HCT116 (cell line): ENCODE results near the gene C19orf25. TPM values are rescaled to one million over a fixed set of nuclear protein-coding genes. Genes with fewer than 3 reads are reported as not detected.

Experiments
- ATAC-seq: fragments of 200-7000 bp; cut with Tn5 transposase; 2 replicates; pipeline ENCODE4 v1.9.1; 2020; ENCODE audit warnings: mild to moderate bottlenecking, moderate library complexity
- BruUV-seq: library from RNA; stranded (reverse); fragments of 400-500 nt; replicated peaks from 2 replicates; lab custom pipeline; 2021; lab: Mats Ljungman, UMichigan
- CTCF ChIA-PET: fragments of 300-600 bp; sonication (Branson Sonifier 250); formaldehyde crosslinking; loops from one replicate; lab custom pipeline; 2021; ENCODE audit warnings: antibody characterized with exemption; lab: Charles Lee
- POLR2A ChIA-PET: fragments of 300-600, 350-600 bp; sonication (Branson Sonifier 250); formaldehyde crosslinking; loops from one replicate; lab custom pipeline; 2021; ENCODE audit warnings: antibody characterized with exemption; lab: Charles Lee
- RAD21 ChIA-PET, 2 experiments: fragments of 300-600 bp; sonication (Branson Sonifier 250); formaldehyde crosslinking; loops; one replicate each; lab custom pipeline; 2023; ENCODE audit warnings: low total read pairs in 2 of 2; ENCODE audit not compliant: uncharacterized antibody in 2 of 2, unreplicated experiment in 2 of 2, low non-redundant PET in 1 of 2; lab: Charles Lee
- DNase-seq: peaks from one replicate; pipeline ENCODE4 v3.0.0-alpha.2; 2010; ENCODE audit warnings: low read depth, low spot score
- H2AFZ ChIP-seq: fragments of 200-600 bp; shearing (Covaris generic), sonication (generic); 2 replicates; pipeline ENCODE4 v1.6.1; 2017; ENCODE audit warnings: low read depth, mixed run types, mixed read lengths, antibody characterized with exemption, low read length; ENCODE audit not compliant: poor library complexity, severe bottlenecking
- H3K27ac ChIP-seq: 2 replicates; pipeline ENCODE4 v1.5.1; 2012; ENCODE audit warnings: low read depth, low read length
- H3K27me3 ChIP-seq: fragments of 200-600 bp; sonication (generic); 2 replicates; pipeline ENCODE4 v1.6.1; 2016; ENCODE audit warnings: mixed run types, low read length, mixed read lengths; ENCODE audit not compliant: insufficient read depth
- H3K36me3 ChIP-seq, 2 experiments: fragments of 200-500 bp in 1 of 2; fragments of 200-600 bp in 1 of 2; sonication (Bioruptor generic) in 1 of 2; sonication (generic) in 1 of 2; 2 replicates each; pipeline versions ENCODE4 v1.5.1 to v1.6.1; 2014 to 2016; ENCODE audit warnings: low read length in 2 of 2, inconsistent platforms in 1 of 2, mixed read lengths in 1 of 2, mixed run types in 1 of 2; ENCODE audit not compliant: insufficient read depth in 2 of 2, control insufficient read depth in 1 of 2
- H3K4me1 ChIP-seq, 2 experiments: fragments of 200-600 bp in 1 of 2; sonication (generic) in 1 of 2; 2 replicates each; pipeline versions ENCODE4 v1.5.1 to v1.6.1; 2012 to 2017; ENCODE audit warnings: low read length in 2 of 2, inconsistent platforms in 1 of 2, mild to moderate bottlenecking in 1 of 2, mixed read lengths in 1 of 2, mixed run types in 1 of 2, moderate library complexity in 1 of 2; ENCODE audit not compliant: insufficient read depth in 2 of 2, control insufficient read depth in 1 of 2
- H3K4me2 ChIP-seq: fragments of 200-600 bp; sonication (generic); 2 replicates; pipeline ENCODE4 v1.6.1; 2017; ENCODE audit warnings: mixed run types, low read length, mixed read lengths
- H3K4me3 ChIP-seq, 2 experiments: fragments of 200-600 bp in 1 of 2; sonication (generic) in 1 of 2; replicated peaks in 1 of 2; 2 replicates each; pipeline ENCODE4 v1.5.1; 2011 to 2016; ENCODE audit warnings: low read length in 2 of 2, control low read depth in 1 of 2, low read depth in 1 of 2, mild to moderate bottlenecking in 1 of 2, mixed read lengths in 1 of 2, mixed run types in 1 of 2
- H3K79me2 ChIP-seq: fragments of 200-600 bp; sonication (generic); 2 replicates; pipeline ENCODE4 v1.6.1; 2017; ENCODE audit warnings: mild to moderate bottlenecking, mixed run types, low read length, moderate library complexity, mixed read lengths; ENCODE audit not compliant: insufficient read depth
- H3K9ac ChIP-seq: fragments of 200-600 bp; sonication (generic); 2 replicates; pipeline ENCODE4 v1.6.1; 2016; ENCODE audit warnings: low read length, mixed read lengths
- H3K9me2 ChIP-seq: fragments of 200-600 bp; sonication (generic), shearing (Covaris generic); 2 replicates; pipeline ENCODE4 v1.6.1; 2017; ENCODE audit warnings: mixed run types, mild to moderate bottlenecking, moderate library complexity; ENCODE audit not compliant: insufficient read depth
- H3K9me3 ChIP-seq, 2 experiments: fragments of 200-500 bp in 1 of 2; fragments of 200-600 bp in 1 of 2; sonication (Bioruptor generic) in 1 of 2; sonication (generic) in 1 of 2; 2 replicates each; pipeline ENCODE4 v1.6.1; 2014 to 2017; ENCODE audit warnings: low read length in 2 of 2, mixed read lengths in 2 of 2, inconsistent platforms in 1 of 2, low read depth in 1 of 2, mild to moderate bottlenecking in 1 of 2, mixed run types in 1 of 2, moderate library complexity in 1 of 2; ENCODE audit not compliant: control insufficient read depth in 1 of 2, insufficient read depth in 1 of 2
- H4K20me1 ChIP-seq: fragments of 200-600 bp; sonication (generic), shearing (Covaris generic); 2 replicates; pipeline ENCODE4 v1.6.1; 2017; ENCODE audit warnings: mixed run types, mild to moderate bottlenecking, moderate library complexity; ENCODE audit not compliant: insufficient read depth
- CBX3 ChIP-seq: IDR thresholded peaks from 2 replicates; pipeline ENCODE4 v1.6.1; 2012; ENCODE audit warnings: low read depth
- CEBPB ChIP-seq: IDR thresholded peaks from 2 replicates; pipeline ENCODE4 v1.6.1; 2012; ENCODE audit warnings: low read depth
- EGR1 ChIP-seq: IDR thresholded peaks from 2 replicates; pipeline ENCODE4 v1.6.1; 2012; ENCODE audit warnings: low read depth
- ELF1 ChIP-seq: IDR thresholded peaks from 2 replicates; pipeline ENCODE4 v1.6.1; 2012; ENCODE audit warnings: low read depth, borderline replicate concordance
- EZH2 ChIP-seq: fragments of 200-600 bp; sonication (generic); IDR thresholded peaks from 2 replicates; pipeline ENCODE4 v1.6.1; 2017; ENCODE audit warnings: antibody characterized with exemption, mixed run types
- EZH2phosphoT487 ChIP-seq: fragments of 200-600 bp; IDR thresholded peaks from 2 replicates; pipeline ENCODE4 v1.6.1; 2018; ENCODE audit warnings: antibody characterized with exemption, borderline replicate concordance
- FOSL1 ChIP-seq: IDR thresholded peaks from 2 replicates; pipeline ENCODE4 v1.6.1; 2012; ENCODE audit warnings: low read depth
- MAX ChIP-seq: IDR thresholded peaks from 2 replicates; pipeline ENCODE4 v1.6.1; 2012
- POLR2A ChIP-seq: IDR thresholded peaks from 2 replicates; pipeline ENCODE4 v1.7.0; 2011; ENCODE audit warnings: borderline replicate concordance; ENCODE audit not compliant: insufficient read depth, insufficient read length; ENCODE audit errors: extremely low read depth
- POLR2AphosphoS5 ChIP-seq: IDR thresholded peaks from 2 replicates; pipeline ENCODE4 v1.6.1; 2011; ENCODE audit warnings: mild to moderate bottlenecking, low read depth, low read length, moderate library complexity
- RAD21 ChIP-seq: IDR thresholded peaks from 2 replicates; pipeline ENCODE4 v1.6.1; 2012; ENCODE audit warnings: low read depth, mild to moderate bottlenecking
- SP1 ChIP-seq: IDR thresholded peaks from 2 replicates; pipeline ENCODE4 v1.6.1; 2012; ENCODE audit warnings: low read depth
- SRF ChIP-seq: IDR thresholded peaks from 2 replicates; pipeline ENCODE4 v1.6.1; 2012; ENCODE audit warnings: low read depth
- TCF7L2 ChIP-seq: IDR thresholded peaks from 2 replicates; pipeline ENCODE4 v1.7.0; 2011; ENCODE audit warnings: borderline replicate concordance, inconsistent platforms; ENCODE audit not compliant: insufficient read depth, insufficient read length; ENCODE audit errors: extremely low read depth
- YY1 ChIP-seq: IDR thresholded peaks from 2 replicates; pipeline ENCODE4 v1.6.1; 2011; ENCODE audit warnings: low read length, low read depth, moderate library complexity, mild to moderate bottlenecking; ENCODE audit not compliant: insufficient replicate concordance; ENCODE audit errors: extremely low read depth
- ZFX ChIP-seq: fragments of 450-650 bp; IDR thresholded peaks from 2 replicates; pipeline ENCODE4 v1.6.1; 2017
- ZNF274 ChIP-seq: fragments of 200-500 bp; sonication (Bioruptor generic); IDR thresholded peaks from 2 replicates; pipeline ENCODE4 v1.6.1; 2014; ENCODE audit warnings: mild to moderate bottlenecking, low read depth, low read length, inconsistent platforms
- intact Hi-C: fragments of 100-400 bp; cut with micrococcal nuclease; formaldehyde crosslinking; loops from 2 replicates; pipeline ENCODE4 v1.10.0; 2022
- total RNA-seq: library from RNA; stranded (reverse); gene quantifications from one replicate; pipeline ENCODE4 v1.2.1, GENCODE V29; 2021; ENCODE audit not compliant: unreplicated experiment
- TF ChIP-seq, protein P1 (sequence below), 3 experiments: fragments of 200-600 bp in 1 of 3; sonication (generic) in 1 of 3; IDR thresholded peaks in 2 of 3; conservative IDR thresholded peaks in 1 of 3; 2 replicates each; pipeline ENCODE4 v1.5.1; 2012 to 2017; ENCODE audit warnings: low read depth in 2 of 3, low read length in 2 of 3, antibody characterized with exemption in 1 of 3, borderline replicate concordance in 1 of 3, control low read depth in 1 of 3, mild to moderate bottlenecking in 1 of 3, mixed read lengths in 1 of 3, mixed run types in 1 of 3, moderate library complexity in 1 of 3; ENCODE audit not compliant: insufficient read depth in 1 of 3
- TF ChIP-seq, protein P2 (sequence below): IDR thresholded peaks from 2 replicates; pipeline ENCODE4 v1.6.1; 2011; ENCODE audit warnings: mild to moderate bottlenecking, low read length, moderate library complexity; ENCODE audit not compliant: insufficient replicate concordance; ENCODE audit errors: extremely low read depth
- TF ChIP-seq, protein P3 (sequence below): IDR thresholded peaks from 2 replicates; pipeline ENCODE4 v1.6.1; 2012; ENCODE audit warnings: low read depth

C19orf25 gene
- total RNA-seq, 1 experiment from 2014 or later = 48.8 TPM

DNA sequence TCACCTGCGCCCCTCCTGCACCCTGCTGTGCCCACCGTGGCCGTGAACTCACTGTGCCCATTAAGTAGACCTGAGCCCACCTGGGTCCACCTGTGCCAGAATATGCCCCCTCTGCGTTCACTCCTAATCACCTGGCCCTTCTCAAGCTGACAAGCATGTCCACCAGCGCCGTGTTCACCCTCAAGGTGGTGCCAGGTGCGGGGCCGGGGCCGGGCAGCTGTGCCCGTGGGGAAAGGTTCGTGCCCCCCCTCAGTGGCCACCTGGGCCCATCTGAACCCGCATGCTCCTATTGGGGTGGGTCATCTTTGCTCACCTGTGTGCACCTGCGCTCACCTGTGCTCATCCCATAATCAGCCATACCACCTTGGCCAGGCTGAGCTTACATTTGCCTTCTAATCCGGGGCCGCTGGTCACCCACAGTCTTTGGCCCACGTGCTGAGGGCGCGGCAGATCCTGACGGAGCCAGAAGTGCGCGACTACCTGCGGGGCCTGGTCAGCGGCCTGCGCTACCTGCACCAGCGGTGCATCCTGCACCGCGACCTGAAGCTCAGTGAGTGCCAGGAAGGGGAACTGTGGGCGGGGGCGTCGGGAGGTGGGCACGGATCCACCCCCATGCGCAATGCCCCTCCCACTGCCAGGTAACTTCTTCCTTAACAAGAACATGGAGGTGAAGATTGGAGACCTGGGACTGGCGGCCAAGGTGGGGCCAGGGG is 47.2 kb upstream of the C19orf25 start:
- Histone ChIP-seq H4K20me1 (no peaks in the 10 kb centered on the region), H2AFZ (no peak overlapping the region), H3K4me1 (no peaks in the 10 kb centered on the region), H3K36me3 (no peaks in the 10 kb centered on the region), H3K9ac (no peak overlapping the region), H3K27ac (no peak overlapping the region), H3K79me2 (no peaks in the 10 kb centered on the region), H3K9me3 (no peaks in the 10 kb centered on the region), H3K4me2 (no peak overlapping the region), H3K27me3 (no peaks in the 10 kb centered on the region), H3K9me2 (no peaks in the 10 kb centered on the region), H3K4me3 (no peak overlapping the region)
- no peak for ATAC-seq
- DNase-seq = no peak
- ChIA-PET POLR2A (no interaction called here), CTCF (no interaction called here), RAD21 (no interaction called here)
- no TSS peak for BruUV-seq
- TF ChIP-seq, protein P1, sequence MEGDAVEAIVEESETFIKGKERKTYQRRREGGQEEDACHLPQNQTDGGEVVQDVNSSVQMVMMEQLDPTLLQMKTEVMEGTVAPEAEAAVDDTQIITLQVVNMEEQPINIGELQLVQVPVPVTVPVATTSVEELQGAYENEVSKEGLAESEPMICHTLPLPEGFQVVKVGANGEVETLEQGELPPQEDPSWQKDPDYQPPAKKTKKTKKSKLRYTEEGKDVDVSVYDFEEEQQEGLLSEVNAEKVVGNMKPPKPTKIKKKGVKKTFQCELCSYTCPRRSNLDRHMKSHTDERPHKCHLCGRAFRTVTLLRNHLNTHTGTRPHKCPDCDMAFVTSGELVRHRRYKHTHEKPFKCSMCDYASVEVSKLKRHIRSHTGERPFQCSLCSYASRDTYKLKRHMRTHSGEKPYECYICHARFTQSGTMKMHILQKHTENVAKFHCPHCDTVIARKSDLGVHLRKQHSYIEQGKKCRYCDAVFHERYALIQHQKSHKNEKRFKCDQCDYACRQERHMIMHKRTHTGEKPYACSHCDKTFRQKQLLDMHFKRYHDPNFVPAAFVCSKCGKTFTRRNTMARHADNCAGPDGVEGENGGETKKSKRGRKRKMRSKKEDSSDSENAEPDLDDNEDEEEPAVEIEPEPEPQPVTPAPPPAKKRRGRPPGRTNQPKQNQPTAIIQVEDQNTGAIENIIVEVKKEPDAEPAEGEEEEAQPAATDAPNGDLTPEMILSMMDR (IDR thresholded peaks at IDR 0.05 in 2 of 3, conservative IDR thresholded peaks at IDR 0.05 in 1 of 3; ENCODE audit: borderline replicate concordance in 1 of 3, insufficient read depth in 1 of 3, low read depth in 2 of 3, low read length in 2 of 3) = no peak
- TF ChIP-seq YY1 (no peak), EZH2phosphoT487 (no peak), ELF1 (no peak), EGR1 (no peak), POLR2AphosphoS5 (no peak), RAD21 (no peak), SRF (no peak), SP1 (no peak), EZH2 (no peak), CEBPB (no peak), POLR2A (no peak), ZNF274 (no peak), MAX (no peak), ZFX (no peak), FOSL1 (no peak), CBX3 (no peak), TCF7L2 (no peak)
- TF ChIP-seq, protein P2, sequence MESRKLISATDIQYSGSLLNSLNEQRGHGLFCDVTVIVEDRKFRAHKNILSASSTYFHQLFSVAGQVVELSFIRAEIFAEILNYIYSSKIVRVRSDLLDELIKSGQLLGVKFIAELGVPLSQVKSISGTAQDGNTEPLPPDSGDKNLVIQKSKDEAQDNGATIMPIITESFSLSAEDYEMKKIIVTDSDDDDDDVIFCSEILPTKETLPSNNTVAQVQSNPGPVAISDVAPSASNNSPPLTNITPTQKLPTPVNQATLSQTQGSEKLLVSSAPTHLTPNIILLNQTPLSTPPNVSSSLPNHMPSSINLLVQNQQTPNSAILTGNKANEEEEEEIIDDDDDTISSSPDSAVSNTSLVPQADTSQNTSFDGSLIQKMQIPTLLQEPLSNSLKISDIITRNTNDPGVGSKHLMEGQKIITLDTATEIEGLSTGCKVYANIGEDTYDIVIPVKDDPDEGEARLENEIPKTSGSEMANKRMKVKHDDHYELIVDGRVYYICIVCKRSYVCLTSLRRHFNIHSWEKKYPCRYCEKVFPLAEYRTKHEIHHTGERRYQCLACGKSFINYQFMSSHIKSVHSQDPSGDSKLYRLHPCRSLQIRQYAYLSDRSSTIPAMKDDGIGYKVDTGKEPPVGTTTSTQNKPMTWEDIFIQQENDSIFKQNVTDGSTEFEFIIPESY = no peak
- TF ChIP-seq, protein P3, sequence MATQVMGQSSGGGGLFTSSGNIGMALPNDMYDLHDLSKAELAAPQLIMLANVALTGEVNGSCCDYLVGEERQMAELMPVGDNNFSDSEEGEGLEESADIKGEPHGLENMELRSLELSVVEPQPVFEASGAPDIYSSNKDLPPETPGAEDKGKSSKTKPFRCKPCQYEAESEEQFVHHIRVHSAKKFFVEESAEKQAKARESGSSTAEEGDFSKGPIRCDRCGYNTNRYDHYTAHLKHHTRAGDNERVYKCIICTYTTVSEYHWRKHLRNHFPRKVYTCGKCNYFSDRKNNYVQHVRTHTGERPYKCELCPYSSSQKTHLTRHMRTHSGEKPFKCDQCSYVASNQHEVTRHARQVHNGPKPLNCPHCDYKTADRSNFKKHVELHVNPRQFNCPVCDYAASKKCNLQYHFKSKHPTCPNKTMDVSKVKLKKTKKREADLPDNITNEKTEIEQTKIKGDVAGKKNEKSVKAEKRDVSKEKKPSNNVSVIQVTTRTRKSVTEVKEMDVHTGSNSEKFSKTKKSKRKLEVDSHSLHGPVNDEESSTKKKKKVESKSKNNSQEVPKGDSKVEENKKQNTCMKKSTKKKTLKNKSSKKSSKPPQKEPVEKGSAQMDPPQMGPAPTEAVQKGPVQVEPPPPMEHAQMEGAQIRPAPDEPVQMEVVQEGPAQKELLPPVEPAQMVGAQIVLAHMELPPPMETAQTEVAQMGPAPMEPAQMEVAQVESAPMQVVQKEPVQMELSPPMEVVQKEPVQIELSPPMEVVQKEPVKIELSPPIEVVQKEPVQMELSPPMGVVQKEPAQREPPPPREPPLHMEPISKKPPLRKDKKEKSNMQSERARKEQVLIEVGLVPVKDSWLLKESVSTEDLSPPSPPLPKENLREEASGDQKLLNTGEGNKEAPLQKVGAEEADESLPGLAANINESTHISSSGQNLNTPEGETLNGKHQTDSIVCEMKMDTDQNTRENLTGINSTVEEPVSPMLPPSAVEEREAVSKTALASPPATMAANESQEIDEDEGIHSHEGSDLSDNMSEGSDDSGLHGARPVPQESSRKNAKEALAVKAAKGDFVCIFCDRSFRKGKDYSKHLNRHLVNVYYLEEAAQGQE = no peak
- intact Hi-C loops = no loop called here
